ENCODE measurements around the gene POGLUT3. TPM values are rescaled to one million over a fixed set of nuclear protein-coding genes. Genes with fewer than 3 reads are reported as not detected.

POGLUT3 gene
- total RNA-seq, 6 donors from 2014 or later, result 4.9 to 24.5 (median 15.8) TPM

- 94 to 97% methylated on average over 2 of the region's 2 CpGs for WGBS, 2 donors
- ATAC-seq (ENCODE audit: low FRiP score in 2 of 2) (no peak), DNase-seq (no peak)
- Histone ChIP-seq H3K27me3 (no peaks in the 10 kb centered on the region), H3K4me3 (no peak overlapping the region), H3K36me3 (no peaks in the 10 kb centered on the region), H3K9me3 (peaks cover 4 to 12% (median 6%) of the 10 kb centered on the region in 4 donors), H3K27ac (no peak overlapping the region), H3K4me1 (no peaks in the 10 kb centered on the region)
- no peak for TF ChIP-seq CTCF (IDR thresholded peaks at IDR 0.05)
Observed at GRCh38 chr11:108453207-108453835, 44.9 kb downstream of the POGLUT3 start.

Other genes starting within 250 kb of the POGLUT3 start
- 1 to 10 TPM in 3 of 6 donors, under 1 TPM in 2, not detected in 1; 0.17 to 2.3 (median 1.1) TPM for gene C11orf65, start 30.9 kb downstream of the POGLUT3 start, total RNA-seq
- 10 to 100 TPM; 12.8 to 47.0 (median 28.3) TPM for gene EXPH5, start 95.4 kb upstream of the POGLUT3 start, total RNA-seq
- gene DDX10, start 166.7 kb upstream of the POGLUT3 start, total RNA-seq, result 10 to 100 TPM in 5 of 6 donors, 1 to 10 TPM in 1; 9.0 to 25.2 (median 17.4) TPM